ENCODE data around the gene CRIM1.

CRIM1 gene

GRCh38 chr2:36559221-36559942, 203.8 kb downstream of the CRIM1 start:
- no peak for DNase-seq

DNA sequence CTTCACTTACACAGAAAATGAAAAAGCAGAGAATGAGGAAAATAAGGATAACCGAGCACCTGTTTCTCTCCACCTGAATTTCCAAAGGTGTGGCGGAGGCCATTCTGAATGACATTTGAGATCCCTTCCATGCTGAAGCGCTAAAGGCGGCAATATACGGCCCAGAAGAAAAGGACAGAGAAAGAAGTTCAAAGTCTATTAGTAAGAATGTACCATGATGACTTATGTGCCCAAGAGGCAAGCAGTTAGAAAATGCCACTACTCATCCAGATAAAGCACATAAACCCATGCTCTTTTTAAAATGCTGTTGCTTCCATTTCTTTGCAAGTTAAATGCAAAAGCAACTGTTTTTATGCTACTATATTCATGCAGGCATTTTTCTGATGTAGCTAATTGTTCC, 205.1 kb downstream of the CRIM1 start:
- DNase-seq, result no peak

GRCh38 chr2:36561237-36561944, 205.8 kb downstream of the CRIM1 start:
- peak; percentile 98 for DNase-seq

GRCh38 chr2:36562240-36562639, 206.7 kb downstream of the CRIM1 start:
- peak; percentile 79 for DNase-seq

DNA sequence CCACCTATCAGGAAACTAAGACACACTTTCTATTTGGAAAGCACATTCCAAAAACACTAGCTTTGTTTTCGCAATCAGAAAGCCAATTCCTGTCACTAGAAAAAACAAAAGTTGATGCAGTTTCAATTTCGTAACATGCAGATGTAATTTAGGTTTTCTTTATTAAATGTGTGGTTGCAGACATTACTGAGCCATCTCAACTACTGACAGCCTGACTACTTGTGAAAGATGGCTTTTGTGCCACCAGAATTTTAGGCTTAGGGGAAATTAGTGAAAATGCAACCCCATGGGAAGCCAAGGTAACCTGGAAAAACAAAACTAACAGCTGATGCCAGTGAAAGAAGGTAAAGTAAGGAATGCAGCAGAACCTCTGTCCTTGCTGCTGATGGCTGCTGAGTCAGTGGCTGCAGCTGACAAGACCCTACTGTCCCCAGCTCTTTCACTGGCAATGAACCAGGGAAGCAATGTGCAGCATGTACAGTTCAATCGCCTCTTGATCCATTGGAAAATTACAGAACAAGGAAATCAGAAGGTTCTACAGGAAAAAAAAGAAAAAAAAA, 207.5 kb downstream of the CRIM1 start:
- DNase-seq, result no peak

DNA sequence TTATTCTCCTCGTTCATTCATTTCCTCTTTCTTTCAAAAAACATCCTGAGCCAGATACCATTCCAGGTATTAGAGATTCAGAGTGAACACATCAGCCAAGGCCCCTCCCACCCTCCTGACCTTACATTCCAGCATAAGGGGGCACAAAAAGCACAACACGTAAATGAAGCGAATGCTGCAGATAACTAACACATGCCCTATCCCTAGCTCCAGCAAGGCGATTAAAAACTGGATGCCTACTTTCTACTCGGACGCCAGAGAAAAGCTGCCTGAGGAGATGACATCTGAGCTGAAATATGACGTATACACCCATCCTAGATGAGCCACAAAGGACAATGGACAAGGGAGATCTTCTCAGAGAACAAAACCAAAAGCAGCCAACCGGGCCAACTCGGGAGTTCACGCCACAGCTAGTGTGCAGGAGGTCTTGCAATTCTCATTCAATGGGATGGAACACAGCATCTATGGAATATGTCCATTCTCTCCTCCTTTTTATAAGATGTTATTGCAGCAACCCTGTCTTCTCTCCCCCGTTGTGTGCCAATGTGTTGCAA, 208.9 kb downstream of the CRIM1 start:
- no peak for DNase-seq

DNA sequence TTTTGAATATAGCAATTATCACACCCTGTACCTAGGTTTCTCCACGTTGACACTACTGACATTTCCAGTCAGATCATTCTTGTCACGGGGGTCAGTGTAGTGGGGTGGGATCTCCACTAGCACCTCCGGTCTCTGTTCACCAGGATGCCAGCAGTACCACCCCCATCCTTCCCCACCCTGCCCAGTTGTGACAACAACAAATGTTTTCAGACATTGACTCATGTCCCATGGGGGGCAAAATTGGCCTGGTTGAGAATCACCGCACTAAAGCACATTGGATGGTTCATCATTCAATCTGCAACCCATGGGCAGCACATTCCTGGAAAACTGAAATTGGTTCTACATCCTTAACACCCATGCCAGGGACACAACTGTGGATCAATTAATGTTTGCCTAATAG, 210.1 kb downstream of the CRIM1 start:
- DNase-seq, result peak; percentile 56

DNA sequence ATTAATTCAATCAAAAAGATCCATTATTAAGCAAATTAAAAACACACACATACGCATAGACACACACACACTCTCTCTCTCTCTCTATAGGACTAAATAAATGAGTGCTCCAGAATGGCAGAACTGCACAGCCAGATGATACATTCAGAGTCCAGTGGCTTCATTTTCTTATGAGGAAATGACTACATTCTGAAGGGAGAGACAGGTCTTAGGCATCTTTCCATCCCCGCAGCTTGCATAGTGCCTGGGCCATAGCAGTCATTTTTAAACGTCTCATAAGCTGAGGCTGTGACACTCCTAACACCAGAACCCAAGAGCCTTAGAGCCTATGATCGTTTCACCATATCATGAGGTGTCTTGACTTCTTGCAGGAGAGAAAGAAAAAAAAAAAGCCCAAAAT, 211.3 kb downstream of the CRIM1 start:
- DNase-seq, result no peak

- no peak for DNase-seq
Measured at GRCh38 chr2:36567711-36568408, 212.3 kb downstream of the CRIM1 start.

DNA sequence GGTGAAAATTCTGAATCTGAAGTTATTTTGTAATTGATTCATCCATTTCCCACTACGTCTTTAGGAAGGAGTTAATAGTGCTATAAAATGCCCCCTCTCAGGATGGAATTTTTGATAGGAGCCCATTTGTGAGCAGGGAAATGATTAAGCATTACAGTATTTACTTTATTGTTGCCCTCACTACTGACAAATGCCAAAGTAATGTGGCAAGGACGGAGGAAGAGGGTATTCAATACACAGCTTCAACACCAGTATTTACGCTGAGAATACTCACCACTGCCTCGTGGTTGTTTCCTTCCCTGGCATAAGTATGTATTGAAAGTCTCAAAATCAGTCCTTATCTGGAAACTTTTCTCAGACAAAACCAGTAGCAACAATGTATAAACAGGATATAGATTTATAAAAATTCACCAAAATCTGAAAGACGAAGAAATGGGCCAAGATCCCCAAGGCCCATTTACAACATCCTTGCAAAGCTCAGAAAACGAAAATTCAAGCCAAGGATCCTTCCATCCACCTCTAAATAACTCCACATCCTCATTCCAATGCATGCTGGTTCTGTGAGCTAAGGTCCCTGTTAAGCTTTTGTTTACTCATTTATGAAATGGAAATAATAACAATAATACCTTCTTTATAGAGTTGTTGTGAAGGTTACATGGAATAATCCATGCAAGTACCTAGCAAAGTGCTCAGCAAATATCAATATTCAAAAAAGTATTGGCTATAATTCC, 213.1 kb downstream of the CRIM1 start:
- DNase-seq, result peak; percentile 83

DNA sequence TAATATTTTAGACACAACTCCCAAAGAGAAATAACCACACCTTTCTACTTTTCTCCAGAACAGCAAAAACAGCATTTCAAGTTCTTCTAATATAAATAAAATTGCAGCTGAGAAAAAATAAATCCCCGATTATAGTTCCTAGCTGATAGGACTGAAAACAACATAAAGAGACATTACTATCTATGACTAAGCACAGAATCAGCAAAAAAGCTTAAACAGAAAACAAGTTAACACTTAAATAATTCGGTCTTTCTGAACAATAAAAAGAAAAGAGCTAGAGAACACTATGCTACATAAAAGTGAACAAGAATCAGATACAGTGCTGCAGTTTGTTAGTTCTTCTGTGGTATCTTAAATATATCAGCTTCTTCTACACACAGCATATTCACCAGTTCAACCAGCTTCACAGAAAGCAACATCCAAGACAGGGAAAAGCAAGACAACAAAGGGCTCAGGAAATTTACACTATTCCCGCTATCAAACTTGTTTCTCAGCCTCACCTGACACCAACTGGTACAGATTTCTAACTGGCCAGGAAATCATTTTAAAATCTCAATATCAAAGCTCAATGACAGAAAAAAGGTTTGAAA, 213.8 kb downstream of the CRIM1 start:
- no peak for DNase-seq

DNA sequence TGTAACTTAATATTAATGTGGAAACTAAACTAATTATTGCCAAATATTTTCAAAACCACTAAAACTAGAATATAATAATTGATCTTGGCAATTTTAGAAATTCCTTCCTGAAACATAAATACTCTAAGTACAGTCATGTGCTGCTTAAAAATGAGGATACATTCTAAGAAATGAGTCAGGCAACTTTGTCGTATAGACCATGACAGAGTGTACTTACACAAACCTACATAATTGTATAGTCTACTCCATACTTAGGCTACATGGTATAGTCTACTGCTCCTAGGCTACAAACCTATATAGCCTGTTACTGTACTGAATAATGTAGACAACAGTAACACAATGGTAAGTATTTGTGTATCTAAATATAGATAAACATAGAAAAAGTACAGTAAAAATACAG, 214.8 kb downstream of the CRIM1 start:
- DNase-seq, result peak; percentile 69

GRCh38 chr2:36572054-36572718, 216.6 kb downstream of the CRIM1 start:
- no peak for DNase-seq

DNA sequence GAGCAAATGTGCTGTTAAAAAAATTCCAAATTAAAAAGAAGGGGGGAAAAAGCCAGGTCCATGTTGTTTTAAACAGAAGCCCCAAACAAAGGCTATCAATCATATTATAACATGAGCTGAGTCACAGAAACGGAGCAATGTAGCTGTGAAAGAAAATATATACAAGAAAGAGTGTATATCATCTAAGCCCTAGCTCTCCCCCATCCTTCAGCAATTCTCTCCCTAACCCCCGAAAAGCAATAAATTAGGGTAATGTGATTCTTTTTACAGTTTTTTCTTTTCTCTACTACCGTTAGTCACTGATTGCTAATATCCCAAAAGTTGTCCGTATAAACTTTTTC, 217.1 kb downstream of the CRIM1 start:
- no peak for DNase-seq

DNA sequence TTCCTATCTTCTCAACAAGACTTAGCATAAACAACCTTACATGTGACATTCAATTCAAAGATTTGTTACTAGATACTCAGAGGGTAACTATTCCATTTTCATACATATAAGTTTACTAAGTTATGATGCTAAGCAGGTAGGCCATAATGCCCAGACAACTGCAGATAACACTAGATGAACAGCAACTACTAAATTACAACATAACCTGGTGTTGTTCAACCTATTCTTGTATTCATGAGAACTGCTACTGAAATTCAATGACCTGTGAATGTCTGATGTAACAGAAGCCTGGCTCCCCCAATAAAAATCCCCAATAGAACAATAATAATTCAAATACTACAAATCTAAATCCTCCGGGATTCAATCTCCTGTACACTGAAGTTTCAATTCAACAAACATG, 217.6 kb downstream of the CRIM1 start:
- DNase-seq, result no peak

DNA sequence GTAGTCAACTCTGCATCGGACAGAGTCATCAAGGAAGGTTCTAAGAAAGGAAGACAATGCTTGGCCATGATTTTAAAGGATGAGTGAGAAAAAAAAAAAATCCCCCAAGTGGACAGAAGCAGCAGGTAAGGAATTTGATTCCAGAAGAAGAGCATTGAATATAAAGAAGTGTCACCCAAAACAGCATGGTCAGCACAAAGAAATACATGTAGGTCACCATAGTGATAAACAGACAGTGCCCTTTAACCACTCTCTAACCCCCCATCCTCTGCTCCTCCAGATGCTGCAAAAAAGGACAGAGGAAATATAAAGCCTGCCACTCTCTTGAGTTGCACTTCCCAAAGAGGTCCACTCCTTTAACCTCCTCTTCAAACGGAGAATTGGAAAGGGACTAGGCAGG, 219.0 kb downstream of the CRIM1 start:
- no peak for DNase-seq

- DNase-seq, result no peak
Measured at GRCh38 chr2:36577884-36578283, 222.3 kb downstream of the CRIM1 start.

DNA sequence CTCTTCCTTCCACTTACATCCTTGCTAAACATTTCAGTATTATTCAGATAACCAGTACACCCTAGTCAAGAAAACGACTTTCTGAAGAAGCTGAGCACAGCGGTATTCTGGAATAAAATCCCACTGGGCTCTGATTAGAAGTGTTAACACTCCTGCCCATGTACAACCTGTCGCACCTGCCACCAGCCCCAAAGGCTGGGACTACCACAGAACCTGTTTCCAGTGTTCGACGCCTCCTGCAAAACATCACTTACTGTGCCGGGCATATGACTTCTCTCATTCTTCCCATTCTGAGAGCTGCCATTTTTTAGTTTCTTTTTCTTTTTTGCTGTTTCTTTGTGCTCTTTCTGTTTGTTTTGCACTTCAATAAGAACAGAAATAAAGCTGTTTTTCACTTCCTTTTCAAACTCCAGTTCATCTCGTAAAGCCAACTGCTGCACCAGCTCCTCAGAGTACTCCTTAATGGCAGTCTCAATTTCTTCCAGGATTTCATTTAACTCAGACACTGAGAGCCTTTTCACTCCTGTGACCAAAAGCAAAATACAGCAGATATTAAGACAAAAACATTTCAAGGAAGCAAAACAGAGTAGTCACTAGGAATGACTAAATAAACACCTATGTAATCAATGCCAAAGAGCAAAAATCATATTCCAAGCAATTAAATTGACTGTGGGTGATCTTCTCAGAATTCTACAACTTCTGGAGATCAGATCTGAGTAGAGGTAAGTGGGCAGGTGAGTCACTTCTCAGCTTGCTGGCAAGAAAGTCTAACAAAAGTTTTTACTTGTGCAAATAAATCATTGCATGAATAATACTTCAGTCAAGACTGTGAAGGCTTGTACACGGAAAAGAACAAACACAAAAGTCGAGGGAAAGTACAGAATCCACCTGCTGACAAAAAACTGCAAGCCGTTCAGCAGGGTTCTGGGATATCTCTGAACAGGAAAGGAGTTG, 223.0 kb downstream of the CRIM1 start:
- no peak for DNase-seq

GRCh38 chr2:36579297-36579664, 223.7 kb downstream of the CRIM1 start:
- DNase-seq, result no peak

DNA sequence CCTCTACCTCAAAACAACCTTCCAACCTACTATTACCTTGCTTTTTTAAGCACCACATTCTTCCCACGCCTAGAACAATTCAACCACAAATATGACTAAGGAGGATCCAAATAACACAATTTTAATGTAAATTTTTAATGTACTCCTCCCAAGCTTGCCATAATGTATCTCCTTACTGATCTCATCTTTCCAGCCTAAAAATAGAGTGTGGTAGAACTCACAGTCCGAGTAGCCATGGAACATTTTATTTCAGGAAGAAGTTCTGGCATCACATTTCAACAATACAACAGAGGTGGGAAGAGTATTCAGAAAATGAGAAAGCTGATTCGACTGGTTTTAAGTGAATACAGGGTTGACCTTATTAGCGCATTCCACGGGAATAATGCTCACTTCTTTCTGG, 227.0 kb downstream of the CRIM1 start:
- DNase-seq, result no peak
